K562 (cell line): ENCODE results near the gene MAST3. TPM values are rescaled to one million over a fixed set of nuclear protein-coding genes. Genes with fewer than 3 reads are reported as not detected.

Experiments used
- ATAC-seq: fragments of 200-7000 bp; cut with Tn5 transposase; 3 replicates; pipeline ENCODE4 v1.9.1; 2020; ENCODE audit warnings: moderate library complexity
- BruUV-seq: library from RNA; stranded (reverse); fragments of 400-500 nt; replicated peaks from 2 replicates; lab custom pipeline; 2021; lab: Mats Ljungman, UMichigan
- CTCF ChIA-PET: fragments of 300-600 bp; formaldehyde crosslinking; extraction: SDS; loops from one replicate; lab custom pipeline; 2021; ENCODE audit warnings: low intra/inter-chr PET ratio; lab: Yijun Ruan, JAX
- POLR2A ChIA-PET: fragments of 300-600, 350-650 bp; sonication (Branson Sonifier 250); formaldehyde crosslinking; extraction: SDS; loops from one replicate; lab custom pipeline; 2021; ENCODE audit warnings: antibody characterized with exemption, inconsistent platforms; lab: Yijun Ruan, JAX
- DNase-seq, 4 experiments: peaks; one replicate each; pipeline versions ENCODE4 v3.0.0 to v3.0.0-alpha.2; 2011 to 2018; ENCODE audit warnings: low spot score in 3 of 4, mixed read lengths in 3 of 4; ENCODE audit errors: extremely low read depth in 1 of 4
- FAIRE-seq: peaks from 2 replicates; lab custom pipeline; 2011; peaks lifted over from hg19 to GRCh38; lab: Jason Lieb, UNC
- H2AFZ ChIP-seq: 2 replicates; pipeline ENCODE4 v1.6.0; 2011; ENCODE audit warnings: low read depth, low read length, control low read depth, inconsistent platforms
- H3K27ac ChIP-seq: fragments of 200-600 bp; 3 replicates; pipeline ENCODE4 v1.8.0; 2011; ENCODE audit warnings: low read depth, mild to moderate bottlenecking, control low read depth, inconsistent platforms, low read length, moderate library complexity, mixed read lengths; ENCODE audit errors: extremely low read depth
- H3K27me3 ChIP-seq, 2 experiments: fragments of 300-600 bp in 1 of 2; 2 replicates in 1 of 2; 3 replicates in 1 of 2; pipeline versions ENCODE4 v1.6.0 to v1.8.0; 2011; ENCODE audit warnings: inconsistent platforms in 2 of 2, low read length in 2 of 2, mild to moderate bottlenecking in 1 of 2, mixed read lengths in 1 of 2, moderate library complexity in 1 of 2; ENCODE audit not compliant: control insufficient read depth in 2 of 2, insufficient read depth in 2 of 2
- H3K36me3 ChIP-seq: fragments of 300-600 bp; 3 replicates; pipeline ENCODE4 v1.8.0; 2011; ENCODE audit warnings: mild to moderate bottlenecking, low read length, inconsistent platforms; ENCODE audit not compliant: control insufficient read depth, insufficient read depth
- H3K4me1 ChIP-seq, 2 experiments: fragments of 200-600 bp in 1 of 2; replicated peaks in 1 of 2; 2 replicates in 1 of 2; 3 replicates in 1 of 2; pipeline versions ENCODE4 v1.5.1 to v1.8.0; 2011; ENCODE audit warnings: inconsistent platforms in 2 of 2, low read length in 2 of 2, mild to moderate bottlenecking in 1 of 2, mixed read lengths in 1 of 2, moderate library complexity in 1 of 2; ENCODE audit not compliant: control insufficient read depth in 2 of 2, insufficient read depth in 2 of 2
- H3K4me2 ChIP-seq: 2 replicates; pipeline ENCODE4 v1.6.1; 2011; ENCODE audit warnings: low read length, control low read depth, inconsistent platforms, mixed read lengths; ENCODE audit not compliant: insufficient read depth
- H3K4me3 ChIP-seq: fragments of 200-600 bp; sonication (generic), shearing (Covaris generic); 2 replicates; pipeline ENCODE4 v1.5.1; 2016; ENCODE audit warnings: control low read depth, inconsistent platforms
- H3K79me2 ChIP-seq: fragments of 200-600 bp; 3 replicates; pipeline ENCODE4 v1.8.0; 2011; ENCODE audit warnings: low read length, inconsistent platforms; ENCODE audit not compliant: control insufficient read depth, insufficient read depth
- H3K9ac ChIP-seq, 2 experiments: 2 replicates each; pipeline versions ENCODE4 v1.6.0 to v1.6.1; 2011; ENCODE audit warnings: low read depth in 2 of 2, low read length in 2 of 2, control low read depth in 1 of 2, inconsistent platforms in 1 of 2, mild to moderate bottlenecking in 1 of 2, mixed read lengths in 1 of 2; ENCODE audit not compliant: insufficient read depth in 1 of 2
- H3K9me1 ChIP-seq: one replicate; pipeline ENCODE4 v1.6.0; 2011; ENCODE audit warnings: inconsistent platforms, mild to moderate bottlenecking, low read length, moderate library complexity; ENCODE audit not compliant: control insufficient read depth, insufficient read depth
- H3K9me3 ChIP-seq: replicated peaks from 2 replicates; pipeline ENCODE4 v1.5.1; 2011; ENCODE audit warnings: low read depth, low read length, inconsistent platforms; ENCODE audit not compliant: control insufficient read depth, insufficient read depth
- H4K20me1 ChIP-seq: replicated peaks from 2 replicates; pipeline ENCODE4 v1.6.1; 2011; ENCODE audit warnings: low read length, inconsistent platforms, mixed read lengths; ENCODE audit not compliant: control insufficient read depth, insufficient read depth
- CEBPG ChIP-seq, 3 experiments: fragments of 200-800 bp in 1 of 3; sonication (Bioruptor generic) in 1 of 3; sonication (generic) in 1 of 3; formaldehyde crosslinking in 1 of 3; IDR thresholded peaks in 2 of 3; conservative IDR thresholded peaks in 1 of 3; 2 replicates each; pipeline versions ENCODE4 v1.6.1 to v1.8.0; 2016 to 2022; ENCODE audit warnings: missing compliant biosample characterization in 2 of 3, missing genetic modification characterization in 2 of 3, mild to moderate bottlenecking in 1 of 3, missing genetic modification reagents in 1 of 3
- DDX20 ChIP-seq: fragments of 450-650 bp; IDR thresholded peaks from 2 replicates; pipeline ENCODE4 v1.6.1; 2016; ENCODE audit warnings: missing genetic modification characterization, low read depth, mild to moderate bottlenecking, missing compliant biosample characterization, moderate library complexity
- ZNF184 ChIP-seq: sonication (generic); formaldehyde crosslinking; IDR thresholded peaks from 2 replicates; pipeline ENCODE4 v1.5.0; 2020; ENCODE audit warnings: missing genetic modification reagents
- WGBS: fragments of 100-300 bp; shearing (Covaris generic); methylation state at CpG from one replicate; pipeline ENCODE4 v1.1.6; 2016; ENCODE audit warnings: low coverage, mixed read lengths; ENCODE audit not compliant: insufficient coverage; ENCODE audit errors: missing lambda C conversion rate; 5-methylcytosine and 5-hydroxymethylcytosine counted together
- in situ Hi-C: fragments of 300-500 bp; cut with MboI; formaldehyde crosslinking; loops from 4 replicates; pipeline ENCODE4 v1.15.0; 2018; ENCODE audit warnings: inconsistent platforms, mixed read lengths
- intact Hi-C: fragments of 100-400 bp; cut with micrococcal nuclease; formaldehyde crosslinking; loops from 2 replicates; pipeline ENCODE4 v1.14.2; 2022
- polyA plus RNA-seq, 8 experiments: library from polyadenylated mRNA; depleted of rRNA in 4 of 8; stranded (reverse) in 5 of 8; unstranded in 3 of 8; fragments of >200 nt; fragmentation: Nextera tagmentation in 2 of 8; fragmentation: Illumina TruSeq in 1 of 8; extraction: Ambion mirVana in 2 of 8; extraction: Trizol in 1 of 8; gene quantifications; 2 replicates each; pipeline versions ENCODE4 v1.2.1 to v1.2.3, GENCODE V29; 2011 to 2014; ENCODE audit warnings: inconsistent platforms in 1 of 8, missing spikeins in 1 of 8
- total RNA-seq, 7 experiments: library from RNA; depleted of rRNA in 6 of 7; stranded (reverse); fragments of >200 nt in 6 of 7; fragmentation: Illumina TruSeq in 2 of 7; extraction: Trizol in 2 of 7; gene quantifications; 2 replicates each; pipeline versions ENCODE4 v1.2.1 to v1.2.3, GENCODE V29; 2011 to 2021; ENCODE audit warnings: low replicate concordance in 1 of 7
- TF ChIP-seq, protein P1 (sequence below): sonication (generic); formaldehyde crosslinking; IDR thresholded peaks from 2 replicates; pipeline ENCODE4 v1.8.0; 2022; ENCODE audit warnings: mild to moderate bottlenecking, missing genetic modification reagents
- TF ChIP-seq, protein P2 (sequence below): sonication (generic); formaldehyde crosslinking; IDR thresholded peaks from 2 replicates; pipeline ENCODE4 v1.8.0; 2023; ENCODE audit warnings: mild to moderate bottlenecking, missing genetic modification reagents

The MAST3 gene
- total and polyA plus RNA-seq, 9 of the 15 experiments (the other 6 are each of a cell fraction or from before 2014, with no cell fraction given), result 0.94 to 9.9 (median 2.4) TPM

- TF ChIP-seq, protein P1, sequence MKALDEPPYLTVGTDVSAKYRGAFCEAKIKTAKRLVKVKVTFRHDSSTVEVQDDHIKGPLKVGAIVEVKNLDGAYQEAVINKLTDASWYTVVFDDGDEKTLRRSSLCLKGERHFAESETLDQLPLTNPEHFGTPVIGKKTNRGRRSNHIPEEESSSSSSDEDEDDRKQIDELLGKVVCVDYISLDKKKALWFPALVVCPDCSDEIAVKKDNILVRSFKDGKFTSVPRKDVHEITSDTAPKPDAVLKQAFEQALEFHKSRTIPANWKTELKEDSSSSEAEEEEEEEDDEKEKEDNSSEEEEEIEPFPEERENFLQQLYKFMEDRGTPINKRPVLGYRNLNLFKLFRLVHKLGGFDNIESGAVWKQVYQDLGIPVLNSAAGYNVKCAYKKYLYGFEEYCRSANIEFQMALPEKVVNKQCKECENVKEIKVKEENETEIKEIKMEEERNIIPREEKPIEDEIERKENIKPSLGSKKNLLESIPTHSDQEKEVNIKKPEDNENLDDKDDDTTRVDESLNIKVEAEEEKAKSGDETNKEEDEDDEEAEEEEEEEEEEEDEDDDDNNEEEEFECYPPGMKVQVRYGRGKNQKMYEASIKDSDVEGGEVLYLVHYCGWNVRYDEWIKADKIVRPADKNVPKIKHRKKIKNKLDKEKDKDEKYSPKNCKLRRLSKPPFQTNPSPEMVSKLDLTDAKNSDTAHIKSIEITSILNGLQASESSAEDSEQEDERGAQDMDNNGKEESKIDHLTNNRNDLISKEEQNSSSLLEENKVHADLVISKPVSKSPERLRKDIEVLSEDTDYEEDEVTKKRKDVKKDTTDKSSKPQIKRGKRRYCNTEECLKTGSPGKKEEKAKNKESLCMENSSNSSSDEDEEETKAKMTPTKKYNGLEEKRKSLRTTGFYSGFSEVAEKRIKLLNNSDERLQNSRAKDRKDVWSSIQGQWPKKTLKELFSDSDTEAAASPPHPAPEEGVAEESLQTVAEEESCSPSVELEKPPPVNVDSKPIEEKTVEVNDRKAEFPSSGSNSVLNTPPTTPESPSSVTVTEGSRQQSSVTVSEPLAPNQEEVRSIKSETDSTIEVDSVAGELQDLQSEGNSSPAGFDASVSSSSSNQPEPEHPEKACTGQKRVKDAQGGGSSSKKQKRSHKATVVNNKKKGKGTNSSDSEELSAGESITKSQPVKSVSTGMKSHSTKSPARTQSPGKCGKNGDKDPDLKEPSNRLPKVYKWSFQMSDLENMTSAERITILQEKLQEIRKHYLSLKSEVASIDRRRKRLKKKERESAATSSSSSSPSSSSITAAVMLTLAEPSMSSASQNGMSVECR (CRISPR knock-in tag), result no peak
- TF ChIP-seq DDX20 (tag), result no peak
- no peak for TF ChIP-seq ZNF184
These were observed 28.5 kb downstream of the MAST3 start (continued) for GRCh38 chr19:18126097-18126496.

DNA sequence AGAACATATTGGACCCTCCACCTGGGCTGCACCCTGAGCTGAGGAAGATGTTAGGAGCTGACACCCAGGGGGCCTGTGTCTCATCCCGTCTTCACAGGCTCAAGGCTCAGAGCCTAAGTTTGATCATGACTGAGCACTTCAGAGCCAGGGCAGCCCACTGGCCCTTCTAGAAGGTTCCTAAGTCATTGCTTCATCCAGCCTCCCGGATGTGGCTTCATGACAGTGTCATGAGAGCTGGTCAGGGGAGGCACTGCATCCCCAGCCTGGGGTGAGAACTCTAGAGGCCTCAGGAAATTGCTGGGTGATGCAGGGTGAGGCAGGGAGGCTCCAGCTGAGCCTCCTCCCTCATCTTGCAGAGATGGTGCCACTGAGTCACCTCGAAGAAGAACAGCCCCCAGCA is 30.5 kb downstream of the MAST3 start:
- TF ChIP-seq CEBPG (CRISPR knock-in tag; IDR thresholded peaks at IDR 0.05) (peak; percentile 39; the same call in 1 of the 2 replicates), CEBPG (tag; conservative IDR thresholded peaks at IDR 0.05 in 1 of 2, IDR thresholded peaks at IDR 0.05 in 1 of 2) (peak in 1 of 2 experiments; percentile 44; a peak in 1 of 4 replicates)
- TF ChIP-seq, protein P2, sequence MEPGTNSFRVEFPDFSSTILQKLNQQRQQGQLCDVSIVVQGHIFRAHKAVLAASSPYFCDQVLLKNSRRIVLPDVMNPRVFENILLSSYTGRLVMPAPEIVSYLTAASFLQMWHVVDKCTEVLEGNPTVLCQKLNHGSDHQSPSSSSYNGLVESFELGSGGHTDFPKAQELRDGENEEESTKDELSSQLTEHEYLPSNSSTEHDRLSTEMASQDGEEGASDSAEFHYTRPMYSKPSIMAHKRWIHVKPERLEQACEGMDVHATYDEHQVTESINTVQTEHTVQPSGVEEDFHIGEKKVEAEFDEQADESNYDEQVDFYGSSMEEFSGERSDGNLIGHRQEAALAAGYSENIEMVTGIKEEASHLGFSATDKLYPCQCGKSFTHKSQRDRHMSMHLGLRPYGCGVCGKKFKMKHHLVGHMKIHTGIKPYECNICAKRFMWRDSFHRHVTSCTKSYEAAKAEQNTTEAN, result no peak
- no peak overlapping the region for H3K27ac ChIP-seq

More for the DNA sequence above, 30.5 kb downstream of the MAST3 start:
- POLR2A ChIA-PET, result interaction anchor here (0.5 to 1.7 kb wide), 4 partner anchors 10 to 62 kb away, joined by 3 to 5 read pairs (median 4); no protein-coding TSS in a partner anchor
- H3K36me3 ChIP-seq, result peaks cover 58% of the 10 kb centered on the region; the same call in 2 of the 3 replicates
- no peaks in the 10 kb centered on the region for H3K79me2 ChIP-seq
- no peak overlapping the region for H3K4me3 ChIP-seq
- peaks cover 0 to 16% of the 10 kb centered on the region in 2 experiments; a peak in 2 of 5 replicates for H3K4me1 ChIP-seq
- intact Hi-C loops, result no loop called here
- peak; percentile 46; the same call in 2 of the 3 replicates for ATAC-seq
- no peak overlapping the region for H2AFZ ChIP-seq
- WGBS, result 60% methylated on average over 2 of the region's 3 CpGs
- no TSS peak for BruUV-seq
- in situ Hi-C loops, result no loop called here
- H3K9me3 ChIP-seq, result no peaks in the 10 kb centered on the region
- H4K20me1 ChIP-seq, result 0 out of 2 replicates have a peak, but pooled peaks cover 4% of the 10 kb centered on the region
- peak overlapping the region in 1 of 2 experiments; percentile 50; a peak in 2 of 4 replicates for H3K9ac ChIP-seq
- FAIRE-seq, result no peak
- no peak overlapping the region for H3K4me2 ChIP-seq
- CTCF ChIA-PET, result no interaction called here
- DNase-seq, result no peak
- no peaks in the 10 kb centered on the region for H3K9me1 ChIP-seq
- H3K27me3 ChIP-seq, result no peaks in the 10 kb centered on the region
